K562 (cell line): ENCODE data around the gene TP53RK. TPM values are rescaled to one million over a fixed set of nuclear protein-coding genes. Genes with fewer than 3 reads are reported as not detected.

ENCODE experiments used
- ATAC-seq: fragments of 200-7000 bp; cut with Tn5 transposase; 3 replicates; pipeline ENCODE4 v1.9.1; 2020; ENCODE audit warnings: moderate library complexity
- BruUV-seq: library from RNA; stranded (reverse); fragments of 400-500 nt; replicated peaks from 2 replicates; lab custom pipeline; 2021; lab: Mats Ljungman, UMichigan
- CTCF ChIA-PET: fragments of 300-600 bp; formaldehyde crosslinking; extraction: SDS; loops from one replicate; lab custom pipeline; 2021; ENCODE audit warnings: low intra/inter-chr PET ratio; lab: Yijun Ruan, JAX
- POLR2A ChIA-PET: fragments of 300-600, 350-650 bp; sonication (Branson Sonifier 250); formaldehyde crosslinking; extraction: SDS; loops from one replicate; lab custom pipeline; 2021; ENCODE audit warnings: antibody characterized with exemption, inconsistent platforms; lab: Yijun Ruan, JAX
- DNase-seq, 4 experiments: peaks; one replicate each; pipeline versions ENCODE4 v3.0.0 to v3.0.0-alpha.2; 2011 to 2018; ENCODE audit warnings: low spot score in 3 of 4, mixed read lengths in 3 of 4; ENCODE audit errors: extremely low read depth in 1 of 4
- FAIRE-seq: peaks from 2 replicates; lab custom pipeline; 2011; peaks lifted over from hg19 to GRCh38; lab: Jason Lieb, UNC
- H2AFZ ChIP-seq: 2 replicates; pipeline ENCODE4 v1.6.0; 2011; ENCODE audit warnings: low read depth, low read length, control low read depth, inconsistent platforms
- H3K27ac ChIP-seq: fragments of 200-600 bp; 3 replicates; pipeline ENCODE4 v1.8.0; 2011; ENCODE audit warnings: low read depth, mild to moderate bottlenecking, control low read depth, inconsistent platforms, low read length, moderate library complexity, mixed read lengths; ENCODE audit errors: extremely low read depth
- H3K27me3 ChIP-seq, 2 experiments: fragments of 300-600 bp in 1 of 2; 2 replicates in 1 of 2; 3 replicates in 1 of 2; pipeline versions ENCODE4 v1.6.0 to v1.8.0; 2011; ENCODE audit warnings: inconsistent platforms in 2 of 2, low read length in 2 of 2, mild to moderate bottlenecking in 1 of 2, mixed read lengths in 1 of 2, moderate library complexity in 1 of 2; ENCODE audit not compliant: control insufficient read depth in 2 of 2, insufficient read depth in 2 of 2
- H3K36me3 ChIP-seq: fragments of 300-600 bp; 3 replicates; pipeline ENCODE4 v1.8.0; 2011; ENCODE audit warnings: mild to moderate bottlenecking, low read length, inconsistent platforms; ENCODE audit not compliant: control insufficient read depth, insufficient read depth
- H3K4me1 ChIP-seq, 2 experiments: fragments of 200-600 bp in 1 of 2; replicated peaks in 1 of 2; 2 replicates in 1 of 2; 3 replicates in 1 of 2; pipeline versions ENCODE4 v1.5.1 to v1.8.0; 2011; ENCODE audit warnings: inconsistent platforms in 2 of 2, low read length in 2 of 2, mild to moderate bottlenecking in 1 of 2, mixed read lengths in 1 of 2, moderate library complexity in 1 of 2; ENCODE audit not compliant: control insufficient read depth in 2 of 2, insufficient read depth in 2 of 2
- H3K4me2 ChIP-seq: 2 replicates; pipeline ENCODE4 v1.6.1; 2011; ENCODE audit warnings: low read length, control low read depth, inconsistent platforms, mixed read lengths; ENCODE audit not compliant: insufficient read depth
- H3K4me3 ChIP-seq: fragments of 200-600 bp; sonication (generic), shearing (Covaris generic); 2 replicates; pipeline ENCODE4 v1.5.1; 2016; ENCODE audit warnings: control low read depth, inconsistent platforms
- H3K79me2 ChIP-seq: fragments of 200-600 bp; 3 replicates; pipeline ENCODE4 v1.8.0; 2011; ENCODE audit warnings: low read length, inconsistent platforms; ENCODE audit not compliant: control insufficient read depth, insufficient read depth
- H3K9ac ChIP-seq, 2 experiments: 2 replicates each; pipeline versions ENCODE4 v1.6.0 to v1.6.1; 2011; ENCODE audit warnings: low read depth in 2 of 2, low read length in 2 of 2, control low read depth in 1 of 2, inconsistent platforms in 1 of 2, mild to moderate bottlenecking in 1 of 2, mixed read lengths in 1 of 2; ENCODE audit not compliant: insufficient read depth in 1 of 2
- H3K9me1 ChIP-seq: one replicate; pipeline ENCODE4 v1.6.0; 2011; ENCODE audit warnings: inconsistent platforms, mild to moderate bottlenecking, low read length, moderate library complexity; ENCODE audit not compliant: control insufficient read depth, insufficient read depth
- H3K9me3 ChIP-seq: replicated peaks from 2 replicates; pipeline ENCODE4 v1.5.1; 2011; ENCODE audit warnings: low read depth, low read length, inconsistent platforms; ENCODE audit not compliant: control insufficient read depth, insufficient read depth
- H4K20me1 ChIP-seq: replicated peaks from 2 replicates; pipeline ENCODE4 v1.6.1; 2011; ENCODE audit warnings: low read length, inconsistent platforms, mixed read lengths; ENCODE audit not compliant: control insufficient read depth, insufficient read depth
- ETV5 ChIP-seq: sonication (generic); formaldehyde crosslinking; IDR thresholded peaks from 2 replicates; pipeline ENCODE4 v1.4.0; 2020; ENCODE audit warnings: low read depth, mild to moderate bottlenecking, missing genetic modification reagents
- GTF2E2 ChIP-seq: fragments of 200-800 bp; sonication (Bioruptor generic); IDR thresholded peaks from 2 replicates; pipeline ENCODE4 v1.6.1; 2016; ENCODE audit warnings: missing genetic modification characterization, missing compliant biosample characterization
- NR4A1 ChIP-seq, 2 experiments: fragments of 250-450 bp in 1 of 2; fragments of 450-650 bp in 1 of 2; sonication (Bioruptor Pico) in 1 of 2; IDR thresholded peaks; 2 replicates each; pipeline versions ENCODE4 v1.4.0 to v1.6.1; 2016 to 2020; ENCODE audit warnings: mild to moderate bottlenecking in 2 of 2, missing compliant biosample characterization in 1 of 2, missing genetic modification characterization in 1 of 2, moderate library complexity in 1 of 2
- POLR2B ChIP-seq: fragments of 450-650 bp; IDR thresholded peaks from 2 replicates; pipeline ENCODE4 v1.6.1; 2018; ENCODE audit warnings: low read depth; ENCODE audit not compliant: partially characterized antibody
- PRPF4 ChIP-seq: fragments of 200-400 bp; formaldehyde crosslinking; IDR thresholded peaks from one replicate; pipeline ENCODE4 v1.6.1; 2017; ENCODE audit warnings: low read length, low read depth, mild to moderate bottlenecking; ENCODE audit not compliant: insufficient read depth, poor library complexity, severe bottlenecking
- SLC30A9 ChIP-seq: fragments of 250-450 bp; sonication (Bioruptor Pico); IDR thresholded peaks from 2 replicates; pipeline ENCODE4 v1.8.0; 2022; ENCODE audit warnings: mild to moderate bottlenecking, moderate library complexity
- SMAD2 ChIP-seq: fragments of 150-350 bp; IDR thresholded peaks from 2 replicates; pipeline ENCODE4 v1.6.1; 2014; ENCODE audit warnings: low read depth, mild to moderate bottlenecking, low read length
- TGIF2 ChIP-seq: sonication (generic); formaldehyde crosslinking; IDR thresholded peaks from 2 replicates; pipeline ENCODE4 v1.8.1; 2022; ENCODE audit warnings: mild to moderate bottlenecking, missing genetic modification reagents, moderate library complexity
- ZNF253 ChIP-seq: fragments of 250-450 bp; sonication (Bioruptor Pico); conservative IDR thresholded peaks from 2 replicates; pipeline ENCODE4 v1.6.1; 2021; ENCODE audit warnings: mild to moderate bottlenecking
- WGBS: fragments of 100-300 bp; shearing (Covaris generic); methylation state at CpG from one replicate; pipeline ENCODE4 v1.1.6; 2016; ENCODE audit warnings: low coverage, mixed read lengths; ENCODE audit not compliant: insufficient coverage; ENCODE audit errors: missing lambda C conversion rate; 5-methylcytosine and 5-hydroxymethylcytosine counted together
- in situ Hi-C: fragments of 300-500 bp; cut with MboI; formaldehyde crosslinking; loops from 4 replicates; pipeline ENCODE4 v1.15.0; 2018; ENCODE audit warnings: inconsistent platforms, mixed read lengths
- intact Hi-C: fragments of 100-400 bp; cut with micrococcal nuclease; formaldehyde crosslinking; loops from 2 replicates; pipeline ENCODE4 v1.14.2; 2022
- polyA plus RNA-seq, 8 experiments: library from polyadenylated mRNA; depleted of rRNA in 4 of 8; stranded (reverse) in 5 of 8; unstranded in 3 of 8; fragments of >200 nt; fragmentation: Nextera tagmentation in 2 of 8; fragmentation: Illumina TruSeq in 1 of 8; extraction: Ambion mirVana in 2 of 8; extraction: Trizol in 1 of 8; gene quantifications; 2 replicates each; pipeline versions ENCODE4 v1.2.1 to v1.2.3, GENCODE V29; 2011 to 2014; ENCODE audit warnings: inconsistent platforms in 1 of 8, missing spikeins in 1 of 8
- total RNA-seq, 7 experiments: library from RNA; depleted of rRNA in 6 of 7; stranded (reverse); fragments of >200 nt in 6 of 7; fragmentation: Illumina TruSeq in 2 of 7; extraction: Trizol in 2 of 7; gene quantifications; 2 replicates each; pipeline versions ENCODE4 v1.2.1 to v1.2.3, GENCODE V29; 2011 to 2021; ENCODE audit warnings: low replicate concordance in 1 of 7
- TF ChIP-seq, protein P1 (sequence below): sonication (generic); formaldehyde crosslinking; IDR thresholded peaks from 2 replicates; pipeline ENCODE4 v1.8.0; 2022; ENCODE audit warnings: missing genetic modification reagents, mild to moderate bottlenecking, borderline replicate concordance

The TP53RK gene
- total and polyA plus RNA-seq, 9 of the 15 experiments (the other 6 are each of a cell fraction or from before 2014, with no cell fraction given), result 2.9 to 43.5 (median 17.2) TPM

DNA sequence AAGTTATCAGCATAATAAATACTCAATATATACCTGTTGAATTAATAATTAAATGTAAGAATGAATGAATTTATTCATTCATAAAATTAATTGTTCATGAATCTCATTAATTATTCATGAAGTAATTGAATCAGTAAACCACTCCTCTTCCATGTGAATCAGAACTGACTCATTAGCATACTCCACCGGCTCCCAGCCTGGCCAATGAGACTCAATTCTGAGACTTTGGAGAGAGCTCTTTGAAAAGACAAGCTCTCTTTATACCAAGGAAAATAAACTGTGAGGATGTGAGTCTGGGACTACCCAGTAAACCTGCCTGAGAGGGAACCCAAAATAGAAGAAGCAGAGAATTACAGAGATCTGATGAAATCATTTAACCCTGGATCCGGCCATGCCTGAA lies 11.8 kb upstream of the TP53RK start:
- H3K4me2 ChIP-seq, result no peak overlapping the region
- ChIA-PET POLR2A (no interaction called here), CTCF (no interaction called here)
- H3K4me1 ChIP-seq, result 0 out of 5 replicates have a peak, but pooled peaks cover 0 to 5% of the 10 kb centered on the region in 2 experiments
- intact Hi-C loops (loop anchor here (5.0 kb wide), 1 partner anchor 179 kb away; no protein-coding TSS in a partner anchor), in situ Hi-C loops (no loop called here)
- TF ChIP-seq NR4A1 (CRISPR knock-in tag; IDR thresholded peaks at IDR 0.05) (no peak), NR4A1 (tag; IDR thresholded peaks at IDR 0.05) (no peak), SLC30A9 (CRISPR knock-in tag) (no peak), ZNF253 (CRISPR knock-in tag) (no peak), ETV5 (CRISPR knock-in tag) (no peak), PRPF4 (no peak), TGIF2 (CRISPR knock-in tag) (no peak), GTF2E2 (tag) (no peak), POLR2B (no peak), SMAD2 (no peak)
- TF ChIP-seq, protein P1, sequence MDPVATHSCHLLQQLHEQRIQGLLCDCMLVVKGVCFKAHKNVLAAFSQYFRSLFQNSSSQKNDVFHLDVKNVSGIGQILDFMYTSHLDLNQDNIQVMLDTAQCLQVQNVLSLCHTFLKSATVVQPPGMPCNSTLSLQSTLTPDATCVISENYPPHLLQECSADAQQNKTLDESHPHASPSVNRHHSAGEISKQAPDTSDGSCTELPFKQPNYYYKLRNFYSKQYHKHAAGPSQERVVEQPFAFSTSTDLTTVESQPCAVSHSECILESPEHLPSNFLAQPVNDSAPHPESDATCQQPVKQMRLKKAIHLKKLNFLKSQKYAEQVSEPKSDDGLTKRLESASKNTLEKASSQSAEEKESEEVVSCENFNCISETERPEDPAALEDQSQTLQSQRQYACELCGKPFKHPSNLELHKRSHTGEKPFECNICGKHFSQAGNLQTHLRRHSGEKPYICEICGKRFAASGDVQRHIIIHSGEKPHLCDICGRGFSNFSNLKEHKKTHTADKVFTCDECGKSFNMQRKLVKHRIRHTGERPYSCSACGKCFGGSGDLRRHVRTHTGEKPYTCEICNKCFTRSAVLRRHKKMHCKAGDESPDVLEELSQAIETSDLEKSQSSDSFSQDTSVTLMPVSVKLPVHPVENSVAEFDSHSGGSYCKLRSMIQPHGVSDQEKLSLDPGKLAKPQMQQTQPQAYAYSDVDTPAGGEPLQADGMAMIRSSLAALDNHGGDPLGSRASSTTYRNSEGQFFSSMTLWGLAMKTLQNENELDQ (CRISPR knock-in tag), result no peak
- no peaks in the 10 kb centered on the region for H3K79me2 ChIP-seq
- no peaks in the 10 kb centered on the region for H3K9me1 ChIP-seq
- H3K4me3 ChIP-seq, result no peak overlapping the region
- ATAC-seq (no peak), DNase-seq (no peak), FAIRE-seq (no peak)
- H3K9ac ChIP-seq, result no peak overlapping the region
- no peaks in the 10 kb centered on the region for H3K36me3 ChIP-seq
- no TSS peak for BruUV-seq
- no peaks in the 10 kb centered on the region for H3K9me3 ChIP-seq
- no peak overlapping the region for H2AFZ ChIP-seq
- WGBS, result 8% methylated on average over 2 of the region's 2 CpGs
- H3K27me3 ChIP-seq, result no peaks in the 10 kb centered on the region
- H4K20me1 ChIP-seq, result no peaks in the 10 kb centered on the region
- H3K27ac ChIP-seq, result no peak overlapping the region
